ENCODE results near the gene KSR1. TPM values are rescaled to one million over a fixed set of nuclear protein-coding genes. Genes with fewer than 3 reads are reported as not detected.

Gene KSR1
- total and polyA plus RNA-seq, 9 of the 15 experiments (the other 6 are each of a cell fraction or from before 2014, with no cell fraction given): 1.4 to 51.7 (median 18.4) TPM

GRCh38 chr17:27480699-27481098, 24.5 kb downstream of the KSR1 start (continued):
- TF ChIP-seq RAD21 (CRISPR knock-in tag; conservative IDR thresholded peaks at IDR 0.05 in 1 of 2, IDR thresholded peaks at IDR 0.05 in 1 of 2) (no peak), BHLHE40 (IDR thresholded peaks at IDR 0.05; ENCODE audit: low read length) (no peak), ZNF639 (CRISPR knock-in tag; conservative IDR thresholded peaks at IDR 0.05 in 1 of 2, IDR thresholded peaks at IDR 0.05 in 1 of 2) (no peak), ZNF717 (CRISPR knock-in tag; IDR thresholded peaks at IDR 0.05) (no peak)

- WGBS (ENCODE audit: insufficient coverage, low coverage, missing lambda C conversion rate): 7% methylated on average over 4 of the region's 4 CpGs
- Histone ChIP-seq H3K9ac (ENCODE audit: insufficient read depth in 1 of 2, low read depth in 2 of 2, low read length in 2 of 2) (peak overlapping the region in 1 of 2 experiments; percentile 23; a peak in 1 of 4 replicates), H3K4me1 (replicated peaks in 1 of 2; ENCODE audit: control insufficient read depth in 2 of 2, insufficient read depth in 2 of 2, low read length in 2 of 2) (peaks cover 26 to 34% of the 10 kb centered on the region in 2 experiments), H3K79me2 (ENCODE audit: control insufficient read depth, insufficient read depth, low read length) (peaks cover 79% of the 10 kb centered on the region), H3K9me1 (ENCODE audit: control insufficient read depth, insufficient read depth, low read length) (peaks cover 12% of the 10 kb centered on the region), H2AFZ (ENCODE audit: low read depth, low read length) (0 out of 2 replicates have a peak overlapping the region, but pooled peaks have one; percentile 17), H4K20me1 (replicated peaks; ENCODE audit: control insufficient read depth, insufficient read depth, low read length) (no peaks in the 10 kb centered on the region; the same call in 1 of the 2 replicates), H3K36me3 (ENCODE audit: control insufficient read depth, insufficient read depth, low read length) (peaks cover 20% of the 10 kb centered on the region), H3K27me3 (ENCODE audit: control insufficient read depth in 2 of 2, insufficient read depth in 2 of 2, low read length in 2 of 2) (no peaks in the 10 kb centered on the region), H3K27ac (ENCODE audit: extremely low read depth, low read depth, low read length) (no peak overlapping the region; the same call in 2 of the 3 replicates), H3K4me2 (ENCODE audit: insufficient read depth, low read length) (peak overlapping the region; percentile 41; the same call in 1 of the 2 replicates), H3K4me3 (no peak overlapping the region), H3K9me3 (replicated peaks; ENCODE audit: control insufficient read depth, insufficient read depth, low read depth, low read length) (no peaks in the 10 kb centered on the region)
- DNase-seq (ENCODE audit: extremely low read depth in 1 of 4, low spot score in 3 of 4) (no peak), FAIRE-seq (no peak), ATAC-seq (peak; percentile 45; the same call in 2 of the 3 replicates)
- POLR2A ChIA-PET: interaction anchor here (0.6 to 1.2 kb wide), 5 partner anchors 10 to 171 kb away, joined by 3 to 5 read pairs (median 3); partner anchors contain the start of gene KSR1
- CTCF ChIA-PET (ENCODE audit: low intra/inter-chr PET ratio): no interaction called here
- BruUV-seq (replicated peaks): no TSS peak
- intact Hi-C loops (cut with micrococcal nuclease): no loop called here
- TF ChIP-seq RAD21 (CRISPR knock-in tag; conservative IDR thresholded peaks at IDR 0.05 in 1 of 2, IDR thresholded peaks at IDR 0.05 in 1 of 2) (0 out of 4 replicates have a peak, but pooled peaks of 1 of the 2 experiments have one; percentile 1), CLOCK (CRISPR knock-in tag; IDR thresholded peaks at IDR 0.05; ENCODE audit: borderline replicate concordance) (no peak), HMG20B (CRISPR knock-in tag; IDR thresholded peaks at IDR 0.05) (no peak), CBFA2T3 (IDR thresholded peaks at IDR 0.05) (no peak)
- in situ Hi-C loops (cut with MboI): no loop called here
Measured at GRCh38 chr17:27481327-27481726, 25.1 kb downstream of the KSR1 start.
